ENCODE measurements around the gene CD320.
"Not testable (repeated sequence)": the region's sequence is repeated elsewhere in the genome, so short reads cannot be mapped to it uniquely, and the experiment has no call there.

The CD320 gene

GRCh38 chr19:8333767-8334457 is 25.8 kb upstream of the CD320 start:
- DNase-seq (ENCODE audit: low spot score), result no peak

- no peak for DNase-seq (ENCODE audit: low spot score)
Measured at GRCh38 chr19:8332976-8333766, 25.0 kb upstream of the CD320 start.

- no peak for DNase-seq (ENCODE audit: low spot score)
Measured at GRCh38 chr19:8331263-8331845, 23.2 kb upstream of the CD320 start.

- DNase-seq (ENCODE audit: low spot score), result no peak
Measured at GRCh38 chr19:8329996-8330395, 21.8 kb upstream of the CD320 start.

GRCh38 chr19:8325454-8325853 is 17.3 kb upstream of the CD320 start:
- DNase-seq (ENCODE audit: low spot score), result no peak

- no peak for DNase-seq (ENCODE audit: low spot score)
Measured at GRCh38 chr19:8324186-8325050, 16.3 kb upstream of the CD320 start.

- no peak for DNase-seq (ENCODE audit: low spot score)
Measured at GRCh38 chr19:8323781-8324185, 15.6 kb upstream of the CD320 start.

- DNase-seq (ENCODE audit: low spot score), result no peak
Measured at GRCh38 chr19:8322638-8322997, 14.5 kb upstream of the CD320 start.

- DNase-seq (ENCODE audit: low spot score), result no peak
Measured at GRCh38 chr19:8321986-8322637, 14.0 kb upstream of the CD320 start.

- peak; percentile 96 for DNase-seq (ENCODE audit: low spot score)
Measured at GRCh38 chr19:8321067-8321985, 13.2 kb upstream of the CD320 start, which contains the start of the genes NDUFA7 and RPS28. NDUFA7 (minus strand) TSS chr19:8321375; CDS start chr19:8321358, 17 bp downstream. RPS28 (plus strand) TSS chr19:8321496; CDS start chr19:8321531, 35 bp downstream.

GRCh38 chr19:8320564-8321066 is 12.5 kb upstream of the CD320 start:
- no peak for DNase-seq (ENCODE audit: low spot score)

GRCh38 chr19:8319807-8320520 is 11.8 kb upstream of the CD320 start:
- DNase-seq (ENCODE audit: low spot score), result no peak

GRCh38 chr19:8318835-8319234 is 10.7 kb upstream of the CD320 start:
- not testable (repeated sequence) for DNase-seq (ENCODE audit: low spot score)

- DNase-seq (ENCODE audit: low spot score), result no peak
Measured at GRCh38 chr19:8316351-8317125, 8.4 kb upstream of the CD320 start.

GRCh38 chr19:8314981-8315640 is 7.0 kb upstream of the CD320 start:
- not testable (repeated sequence) for DNase-seq (ENCODE audit: low spot score)

- DNase-seq (ENCODE audit: low spot score), result no peak
Measured at GRCh38 chr19:8311461-8312260, 3.5 kb upstream of the CD320 start.

- no peak for DNase-seq (ENCODE audit: low spot score)
Measured at GRCh38 chr19:8310342-8311055, 2.3 kb upstream of the CD320 start.
